ENCODE results near the gene FXYD7.

FXYD7 gene

DNA sequence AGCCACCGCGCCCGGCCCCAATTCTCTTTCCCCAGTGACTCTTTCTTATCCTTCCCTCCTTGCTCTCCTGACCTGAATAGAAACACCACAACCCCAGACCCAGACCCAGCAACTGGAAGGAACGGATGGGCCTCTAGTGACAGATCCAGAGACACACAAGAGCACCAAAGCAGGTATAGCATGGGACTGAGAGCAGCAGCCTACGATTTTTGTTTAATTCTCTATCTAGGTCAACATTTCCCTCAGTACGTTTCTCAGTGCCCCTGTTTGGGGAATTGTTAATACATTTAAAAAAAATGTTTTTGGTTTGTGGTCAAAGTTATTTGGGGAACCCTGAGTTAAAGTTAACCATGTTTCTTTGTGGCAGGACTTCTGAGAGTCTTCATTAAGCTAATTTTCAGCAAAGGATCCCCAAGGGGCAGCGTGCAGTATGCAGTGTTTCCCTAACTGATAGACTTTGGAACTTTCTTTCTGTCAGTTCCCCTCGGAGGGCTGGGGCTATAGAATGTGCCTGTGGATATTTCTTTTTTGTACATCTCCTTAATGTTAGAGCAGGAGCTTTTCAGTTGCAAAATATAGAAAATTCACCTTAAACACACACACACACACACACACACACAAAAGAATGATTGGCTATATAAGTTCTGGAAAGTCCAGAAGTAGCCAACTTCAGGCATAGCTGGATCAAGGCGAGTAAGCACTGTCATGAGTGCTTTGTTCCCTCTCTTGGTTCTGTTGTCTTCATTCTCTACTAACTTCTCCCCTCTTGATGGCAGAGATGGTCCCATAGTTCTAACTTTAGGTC is 17.8 kb downstream of the FXYD7 start:
- Histone ChIP-seq H3K36me3 (ENCODE audit: control insufficient read depth, insufficient read depth, low read length) (peaks cover 33% of the 10 kb centered on the region), H3K27me3 (replicated peaks; ENCODE audit: control insufficient read depth, insufficient read depth, low read length) (no peaks in the 10 kb centered on the region)
- DNase-seq (ENCODE audit: extremely low read depth, insufficient read length), result no peak

DNA sequence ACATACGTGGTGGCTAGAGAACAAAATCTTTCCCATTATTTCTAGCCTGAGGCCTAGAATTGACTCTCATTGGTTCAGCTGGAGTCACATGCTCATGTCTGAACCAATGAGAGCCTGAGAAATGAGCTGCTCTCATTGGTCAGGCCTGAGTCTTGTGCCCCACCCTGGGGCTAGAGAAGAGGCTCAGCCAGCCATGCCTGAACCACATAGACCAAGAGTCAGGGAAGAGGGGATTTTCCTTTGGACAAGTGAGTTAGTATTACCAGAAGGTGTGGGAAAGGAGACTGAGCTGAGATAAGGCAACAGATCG is 18.3 kb downstream of the FXYD7 start:
- peaks cover 37% of the 10 kb centered on the region for H3K36me3 ChIP-seq (ENCODE audit: control insufficient read depth, insufficient read depth, low read length)
- no peaks in the 10 kb centered on the region for H3K27me3 ChIP-seq (replicated peaks; ENCODE audit: control insufficient read depth, insufficient read depth, low read length)
- TF ChIP-seq, protein P1, sequence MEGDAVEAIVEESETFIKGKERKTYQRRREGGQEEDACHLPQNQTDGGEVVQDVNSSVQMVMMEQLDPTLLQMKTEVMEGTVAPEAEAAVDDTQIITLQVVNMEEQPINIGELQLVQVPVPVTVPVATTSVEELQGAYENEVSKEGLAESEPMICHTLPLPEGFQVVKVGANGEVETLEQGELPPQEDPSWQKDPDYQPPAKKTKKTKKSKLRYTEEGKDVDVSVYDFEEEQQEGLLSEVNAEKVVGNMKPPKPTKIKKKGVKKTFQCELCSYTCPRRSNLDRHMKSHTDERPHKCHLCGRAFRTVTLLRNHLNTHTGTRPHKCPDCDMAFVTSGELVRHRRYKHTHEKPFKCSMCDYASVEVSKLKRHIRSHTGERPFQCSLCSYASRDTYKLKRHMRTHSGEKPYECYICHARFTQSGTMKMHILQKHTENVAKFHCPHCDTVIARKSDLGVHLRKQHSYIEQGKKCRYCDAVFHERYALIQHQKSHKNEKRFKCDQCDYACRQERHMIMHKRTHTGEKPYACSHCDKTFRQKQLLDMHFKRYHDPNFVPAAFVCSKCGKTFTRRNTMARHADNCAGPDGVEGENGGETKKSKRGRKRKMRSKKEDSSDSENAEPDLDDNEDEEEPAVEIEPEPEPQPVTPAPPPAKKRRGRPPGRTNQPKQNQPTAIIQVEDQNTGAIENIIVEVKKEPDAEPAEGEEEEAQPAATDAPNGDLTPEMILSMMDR (IDR thresholded peaks at IDR 0.05; ENCODE audit: insufficient read depth, low read length, poor library complexity, severe bottlenecking), result no peak
- DNase-seq (ENCODE audit: extremely low read depth, insufficient read length), result no peak
- H3K4me3 ChIP-seq (replicated peaks; ENCODE audit: low read depth, low read length), result no peak overlapping the region

More for the DNA sequence above, 17.8 kb downstream of the FXYD7 start:
- no peak overlapping the region for H3K4me3 ChIP-seq (replicated peaks; ENCODE audit: low read depth, low read length)
- TF ChIP-seq, protein P1 (IDR thresholded peaks at IDR 0.05; ENCODE audit: insufficient read depth, low read length, poor library complexity, severe bottlenecking), result no peak

DNA sequence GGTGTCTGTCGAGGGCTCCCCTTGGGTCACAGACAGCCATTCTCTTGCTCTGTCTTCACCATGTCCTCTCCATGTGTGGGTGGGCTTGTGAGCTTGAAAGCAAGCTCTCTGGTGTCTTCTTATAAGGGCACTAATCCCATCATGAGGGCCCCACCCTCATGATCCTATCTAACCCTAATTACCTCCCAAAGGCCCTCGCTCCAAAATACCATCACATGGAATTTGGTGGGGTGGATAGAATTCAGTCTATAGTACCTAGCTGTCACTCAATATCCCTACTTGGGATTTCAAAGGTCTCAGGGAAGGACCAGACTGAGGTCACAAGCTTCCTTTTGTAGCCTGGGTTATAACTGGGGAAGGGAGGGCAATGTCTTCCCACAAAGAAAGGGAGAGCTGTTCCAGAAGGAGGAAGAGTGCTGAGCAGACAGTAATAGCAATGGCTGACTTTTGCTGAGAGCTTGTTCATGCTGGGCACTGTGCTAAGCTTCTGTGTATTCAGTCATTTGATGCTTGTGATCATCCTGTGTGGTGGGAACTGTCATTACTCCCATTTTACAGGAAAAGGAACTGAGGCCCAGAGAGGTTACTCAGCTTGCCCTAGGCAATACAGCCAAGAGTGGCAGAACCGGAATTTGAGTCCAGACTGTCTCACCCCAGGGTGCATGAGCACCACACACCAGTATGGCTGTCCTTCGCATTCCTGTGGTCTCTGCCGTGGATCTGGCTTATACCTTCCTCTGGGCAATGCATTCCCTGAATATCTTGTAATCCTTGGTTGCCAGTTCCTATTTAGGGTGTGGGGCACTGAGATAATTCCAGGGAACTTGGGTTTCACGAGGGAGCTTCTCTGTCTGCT is 19.6 kb downstream of the FXYD7 start:
- H3K27me3 ChIP-seq (replicated peaks; ENCODE audit: control insufficient read depth, insufficient read depth, low read length), result no peaks in the 10 kb centered on the region
- H3K4me3 ChIP-seq (replicated peaks; ENCODE audit: low read depth, low read length), result no peak overlapping the region
- no peak for DNase-seq (ENCODE audit: extremely low read depth, insufficient read length)
- TF ChIP-seq, protein P1 (IDR thresholded peaks at IDR 0.05; ENCODE audit: insufficient read depth, low read length, poor library complexity, severe bottlenecking), result no peak
- H3K36me3 ChIP-seq (ENCODE audit: control insufficient read depth, insufficient read depth, low read length), result peaks cover 43% of the 10 kb centered on the region

DNA sequence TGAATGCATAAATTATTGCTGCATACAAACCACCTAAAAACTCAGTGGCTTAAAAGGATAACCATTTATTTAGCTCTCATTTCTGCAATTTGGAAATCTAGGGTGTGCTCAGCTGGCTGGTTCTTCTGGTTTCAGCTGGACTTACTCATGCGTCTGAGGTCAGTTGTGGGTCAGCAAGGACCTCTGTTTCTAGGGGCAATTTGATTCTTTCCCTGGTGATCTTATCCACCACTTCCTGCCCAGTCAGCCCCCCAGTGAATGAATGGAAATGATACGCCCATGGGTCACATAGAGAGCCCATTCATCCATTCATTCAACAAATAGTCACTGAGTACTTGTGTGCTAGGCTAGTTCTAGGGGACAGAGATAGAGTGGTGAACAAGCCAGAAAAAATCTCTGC is 21.4 kb downstream of the FXYD7 start:
- Histone ChIP-seq H3K27me3 (replicated peaks; ENCODE audit: control insufficient read depth, insufficient read depth, low read length) (no peaks in the 10 kb centered on the region), H3K36me3 (ENCODE audit: control insufficient read depth, insufficient read depth, low read length) (peaks cover 36% of the 10 kb centered on the region), H3K4me3 (replicated peaks; ENCODE audit: low read depth, low read length) (no peak overlapping the region)
- no peak for DNase-seq (ENCODE audit: extremely low read depth, insufficient read length)
- TF ChIP-seq, protein P1 (IDR thresholded peaks at IDR 0.05; ENCODE audit: insufficient read depth, low read length, poor library complexity, severe bottlenecking), result no peak

DNA sequence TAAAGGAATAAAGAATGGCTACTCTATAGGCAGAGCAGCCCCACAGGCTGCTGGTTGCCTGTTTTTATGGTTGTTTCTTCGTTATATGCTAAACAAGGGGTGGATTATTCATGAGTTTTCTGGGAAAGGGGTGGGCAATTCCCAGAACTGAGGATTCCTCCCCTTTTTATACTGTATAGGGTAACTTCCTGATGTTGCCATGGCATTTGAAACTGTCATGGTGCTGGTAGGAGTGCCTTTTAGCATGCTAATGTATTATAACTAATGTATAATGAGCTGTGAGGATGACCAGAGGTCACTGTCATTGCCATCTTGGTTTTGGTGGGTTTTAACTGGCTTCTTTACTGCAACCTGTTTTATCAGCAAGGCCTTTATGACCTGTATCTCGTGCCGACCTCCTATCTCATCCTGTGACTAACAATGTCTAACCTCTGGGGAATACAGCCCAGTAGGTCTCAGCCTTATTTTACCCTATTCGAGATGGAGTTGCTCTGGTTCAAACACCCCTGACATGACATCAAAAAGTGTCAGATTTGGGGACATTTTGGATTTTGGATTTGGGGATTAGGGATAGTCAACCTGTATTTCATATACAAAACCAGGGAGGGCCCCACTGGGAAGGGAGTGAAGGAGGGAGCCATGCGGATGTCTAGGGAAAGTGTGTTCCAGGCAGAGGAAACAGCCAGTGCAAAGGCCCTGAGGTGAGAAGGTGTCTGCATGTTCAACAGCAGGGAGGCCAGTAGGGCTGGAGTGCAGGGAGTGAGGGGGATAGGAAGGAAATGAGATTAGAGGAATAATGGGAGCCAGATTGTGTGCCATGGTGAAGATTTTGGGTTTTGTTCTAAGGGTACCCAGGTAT is 22.4 kb downstream of the FXYD7 start:
- no peaks in the 10 kb centered on the region for H3K27me3 ChIP-seq (replicated peaks; ENCODE audit: control insufficient read depth, insufficient read depth, low read length)
- H3K36me3 ChIP-seq (ENCODE audit: control insufficient read depth, insufficient read depth, low read length), result peaks cover 35% of the 10 kb centered on the region
- TF ChIP-seq, protein P1 (IDR thresholded peaks at IDR 0.05; ENCODE audit: insufficient read depth, low read length, poor library complexity, severe bottlenecking), result no peak
- no peak for DNase-seq (ENCODE audit: extremely low read depth, insufficient read length)
- no peak overlapping the region for H3K4me3 ChIP-seq (replicated peaks; ENCODE audit: low read depth, low read length)

Data from GM06990 (cell line).